GM12872 (cell line): ENCODE measurements around the gene COX8A.
A peak's percentile ranks its signal among the peaks of the same experiment; 100 is the strongest.

Experiments used
- CTCF ChIP-seq: IDR thresholded peaks from 3 replicates; pipeline ENCODE4 v1.5.1; 2011; ENCODE audit warnings: low read depth, mild to moderate bottlenecking, low read length, moderate library complexity; ENCODE audit not compliant: insufficient read depth

COX8A gene

GRCh38 chr11:63974259-63975143 lies at the start of gene COX8A:
COX8A (plus strand) TSS chr11:63974620; CDS start chr11:63974681, 61 bp downstream.
- TF ChIP-seq CTCF = 0 out of 3 replicates have a peak, but pooled peaks have one; percentile 3

GRCh38 chr11:63929616-63930015 lies 44.8 kb upstream of the COX8A start:
- TF ChIP-seq CTCF = no peak

GRCh38 chr11:63931045-63931444 lies 43.4 kb upstream of the COX8A start:
- no peak for TF ChIP-seq CTCF

GRCh38 chr11:63931876-63932275 lies 42.5 kb upstream of the COX8A start:
- no peak for TF ChIP-seq CTCF

GRCh38 chr11:63933459-63933858 lies 41.0 kb upstream of the COX8A start:
- TF ChIP-seq CTCF = no peak

GRCh38 chr11:63937713-63938478 lies 36.5 kb upstream of the COX8A start:
- 0 out of 3 replicates have a peak, but pooled peaks have one; percentile 3 for TF ChIP-seq CTCF
